ENCODE measurements around the gene LRRC4C.
"Not testable (repeated sequence)": the region's sequence is repeated elsewhere in the genome, so short reads cannot be mapped to it uniquely, and the experiment has no call there.

LRRC4C gene

GRCh38 chr11:41116970-41117369 is 342.5 kb downstream of the LRRC4C start:
- peak in 1 of 3 experiments; percentile 2 for DNase-seq

DNA sequence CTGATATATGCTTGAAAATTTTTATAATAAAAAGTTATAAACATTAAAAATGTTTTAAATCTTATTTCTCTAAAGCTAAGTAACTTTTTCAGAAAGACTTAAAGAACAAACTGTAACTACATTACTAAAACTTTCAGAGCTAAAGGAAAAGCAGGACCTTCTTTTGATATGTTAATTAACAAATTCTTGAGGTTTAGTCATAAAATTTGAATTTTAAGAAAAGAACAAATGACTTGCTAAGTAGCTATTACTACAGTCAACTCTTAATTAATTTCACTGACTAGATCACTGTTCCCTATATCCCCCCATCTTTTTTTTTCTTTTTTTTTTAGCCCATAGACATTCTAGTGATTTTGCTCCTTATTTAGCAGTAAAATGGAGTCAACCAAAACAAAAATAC is 344.4 kb downstream of the LRRC4C start:
- no peak for DNase-seq

- DNase-seq = no peak
Observed at GRCh38 chr11:41113160-41113559, 346.3 kb downstream of the LRRC4C start.

GRCh38 chr11:41110527-41110926 is 348.9 kb downstream of the LRRC4C start:
- no peak for DNase-seq

DNA sequence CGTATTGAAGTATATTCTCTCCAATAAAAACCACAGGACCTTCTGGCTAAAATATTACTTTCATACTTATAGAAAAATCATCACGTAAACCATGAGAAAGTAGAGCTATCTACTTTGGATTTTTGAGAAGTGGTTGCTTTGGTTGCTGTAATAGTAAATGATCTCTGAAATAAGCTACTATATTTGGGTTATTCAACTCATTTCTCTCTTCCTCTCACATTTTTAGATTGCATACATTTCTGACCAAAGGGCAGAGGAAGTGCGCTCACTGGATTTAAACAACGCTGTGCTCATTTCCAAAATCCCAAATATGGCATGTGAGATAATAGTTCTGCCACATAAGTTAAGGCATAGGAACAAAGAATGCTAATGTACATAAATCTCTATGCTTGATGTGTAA is 357.0 kb downstream of the LRRC4C start:
- no peak for DNase-seq

DNA sequence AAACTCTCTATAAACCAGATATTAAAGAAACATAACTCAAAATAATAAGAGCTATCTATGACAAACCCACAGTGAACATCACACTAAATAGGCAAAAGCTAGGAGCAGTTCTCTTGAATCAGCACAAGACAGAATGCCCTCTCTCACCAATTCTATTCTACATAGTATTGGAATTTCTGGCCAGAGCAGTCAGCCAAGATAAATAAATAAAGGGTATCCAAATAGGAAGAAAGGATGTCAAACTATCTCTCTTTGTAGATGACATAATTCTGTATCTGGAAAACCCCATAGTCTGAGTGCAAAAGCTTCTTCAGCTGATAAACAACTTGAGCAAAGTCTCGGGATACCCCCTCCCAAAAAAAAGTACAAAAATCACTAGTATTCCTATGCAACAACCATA is 359.8 kb downstream of the LRRC4C start:
- no peak for DNase-seq

GRCh38 chr11:41085123-41085522 is 374.3 kb downstream of the LRRC4C start:
- no peak for DNase-seq

DNA sequence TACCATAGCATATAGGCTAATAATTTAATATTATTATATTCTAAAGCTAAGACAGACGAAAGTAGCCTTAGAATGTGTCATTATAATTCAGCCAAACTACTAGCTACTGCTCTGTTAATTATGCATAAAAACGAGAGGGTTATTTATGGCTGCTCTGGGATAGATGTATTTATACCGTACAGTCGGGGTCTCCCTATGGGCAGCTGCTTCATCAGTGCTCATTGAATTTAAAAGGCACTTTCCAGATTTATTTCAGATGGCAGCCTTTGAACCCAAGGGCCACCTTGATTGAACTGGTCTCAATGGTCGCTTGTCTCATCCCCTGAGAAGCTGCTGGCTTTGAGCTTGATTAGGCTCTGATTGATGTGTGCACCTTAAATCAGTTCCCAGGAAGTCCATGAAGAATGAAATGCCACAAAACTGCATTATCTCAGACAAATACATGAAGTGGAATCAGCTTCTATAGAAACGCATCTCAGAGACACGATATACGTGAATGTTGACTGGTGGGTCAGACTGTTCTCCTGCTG is 377.6 kb downstream of the LRRC4C start:
- no peak for DNase-seq

GRCh38 chr11:41074318-41074717 is 385.1 kb downstream of the LRRC4C start:
- no peak for DNase-seq

- no peak for DNase-seq
Observed at GRCh38 chr11:41065432-41065831, 394.0 kb downstream of the LRRC4C start.

- DNase-seq = no peak
Observed at GRCh38 chr11:41058138-41058537, 401.3 kb downstream of the LRRC4C start.

GRCh38 chr11:41056892-41057569 is 402.4 kb downstream of the LRRC4C start:
- DNase-seq = no peak

DNA sequence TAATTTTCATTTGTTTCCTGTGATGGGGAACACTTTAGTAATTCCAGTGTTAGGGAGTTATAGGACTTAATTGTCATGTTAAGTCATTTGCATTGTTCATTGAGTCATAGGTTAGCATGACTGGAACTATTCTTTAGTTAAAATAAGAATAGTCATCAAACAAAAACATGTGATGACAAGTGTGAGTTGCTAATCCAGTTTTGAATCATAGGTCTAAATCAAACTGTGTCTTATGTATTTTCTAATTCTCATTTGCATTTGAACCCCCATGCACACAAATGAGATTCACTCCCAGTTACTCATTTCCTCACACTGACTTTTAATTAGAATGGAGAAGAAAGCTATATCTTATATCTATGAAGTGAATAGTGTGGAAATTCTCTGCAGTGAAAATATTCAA is 405.6 kb downstream of the LRRC4C start:
- no peak for DNase-seq

DNA sequence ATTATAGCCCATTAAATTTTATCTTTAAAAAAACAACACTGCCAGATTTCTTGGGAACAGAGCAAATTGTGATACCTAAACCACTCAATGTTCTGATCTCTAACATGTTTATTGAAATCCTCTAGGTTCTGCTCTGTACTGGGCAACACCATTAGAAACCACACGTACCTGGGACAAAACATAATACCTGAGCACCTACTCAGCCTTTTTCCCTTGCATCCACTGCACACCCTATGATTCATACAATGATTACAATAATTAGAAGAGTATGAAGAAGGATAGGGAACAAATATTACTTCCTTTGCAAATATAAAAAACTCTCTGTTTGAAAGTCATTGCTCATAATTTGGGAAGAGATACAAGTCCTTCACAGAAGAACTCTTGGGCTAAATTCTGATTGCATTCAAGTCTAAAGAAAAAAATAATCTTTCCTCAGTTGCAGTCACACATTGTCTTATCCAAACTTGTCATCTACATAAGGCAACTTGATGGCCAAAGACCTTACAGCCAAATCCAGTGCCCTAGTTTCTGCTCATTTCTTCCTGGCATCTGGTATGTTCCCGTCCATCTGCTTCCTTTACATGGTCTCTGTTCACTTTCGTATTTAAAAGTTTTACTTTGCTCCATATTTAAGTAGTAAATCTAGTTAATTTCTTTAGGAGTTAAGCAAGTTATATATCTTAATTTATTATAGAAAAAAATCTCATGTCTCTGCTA is 407.4 kb downstream of the LRRC4C start:
- DNase-seq = no peak

- DNase-seq = no peak
Observed at GRCh38 chr11:41050791-41051190, 408.7 kb downstream of the LRRC4C start.

DNA sequence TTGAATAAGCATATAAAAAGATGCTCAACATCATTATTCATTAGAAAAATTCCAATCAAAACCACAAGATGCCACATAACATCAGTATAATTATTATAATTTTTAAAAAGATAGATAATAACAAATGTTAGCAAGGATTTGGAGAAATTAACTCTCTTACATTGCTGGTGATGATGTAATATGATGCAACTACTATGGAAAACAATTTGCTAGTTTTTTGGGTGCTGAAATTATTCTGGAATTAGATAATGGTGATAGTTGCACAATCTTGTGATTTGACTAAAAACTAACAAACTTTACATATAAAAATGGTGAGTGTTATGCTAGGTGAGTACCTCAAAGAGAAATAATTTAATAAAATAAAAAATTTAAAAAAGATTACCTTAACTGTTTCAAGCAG is 412.2 kb downstream of the LRRC4C start:
- DNase-seq = no peak

DNA sequence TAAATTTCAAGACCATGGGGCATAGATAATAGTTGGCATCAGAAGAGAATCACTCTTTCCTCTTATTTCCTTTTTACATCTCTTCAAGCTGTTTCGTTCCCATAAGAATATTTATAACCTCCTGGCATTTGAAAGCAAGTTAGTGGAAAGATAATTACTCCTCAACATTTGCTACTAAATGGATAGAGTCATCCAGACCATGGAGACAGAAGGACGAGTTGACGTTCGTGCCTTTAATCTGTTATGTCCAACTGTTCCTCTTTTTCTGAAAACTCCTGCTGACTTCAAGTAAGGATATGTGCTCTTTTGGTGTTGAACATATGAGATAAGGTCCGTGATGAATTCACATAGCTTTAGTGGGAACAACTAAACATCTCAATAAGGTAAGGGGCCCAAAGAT is 414.2 kb downstream of the LRRC4C start:
- no peak for DNase-seq

DNA sequence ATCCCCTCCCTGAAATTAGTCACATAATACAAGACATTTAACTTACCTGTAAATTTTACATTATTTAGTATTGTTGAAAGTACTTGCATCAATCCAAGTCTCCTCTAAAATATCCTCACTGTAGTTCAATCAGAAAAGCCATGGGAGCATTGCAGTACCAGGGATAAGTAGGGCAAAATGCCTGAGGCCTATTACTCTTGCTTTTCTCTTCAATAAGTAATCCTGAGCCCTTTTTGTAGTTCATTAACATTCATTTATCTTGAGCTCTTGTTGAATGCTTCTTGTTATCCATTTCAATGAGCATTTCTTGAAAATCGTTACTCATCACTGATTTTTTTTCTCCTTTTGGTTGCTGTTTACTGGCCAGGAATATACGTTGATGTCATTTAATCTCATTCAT is 414.7 kb downstream of the LRRC4C start:
- no peak for DNase-seq

- DNase-seq = no peak
Observed at GRCh38 chr11:41042688-41043087, 416.8 kb downstream of the LRRC4C start.

GRCh38 chr11:41040474-41040873 is 419.0 kb downstream of the LRRC4C start:
- no peak for DNase-seq

DNA sequence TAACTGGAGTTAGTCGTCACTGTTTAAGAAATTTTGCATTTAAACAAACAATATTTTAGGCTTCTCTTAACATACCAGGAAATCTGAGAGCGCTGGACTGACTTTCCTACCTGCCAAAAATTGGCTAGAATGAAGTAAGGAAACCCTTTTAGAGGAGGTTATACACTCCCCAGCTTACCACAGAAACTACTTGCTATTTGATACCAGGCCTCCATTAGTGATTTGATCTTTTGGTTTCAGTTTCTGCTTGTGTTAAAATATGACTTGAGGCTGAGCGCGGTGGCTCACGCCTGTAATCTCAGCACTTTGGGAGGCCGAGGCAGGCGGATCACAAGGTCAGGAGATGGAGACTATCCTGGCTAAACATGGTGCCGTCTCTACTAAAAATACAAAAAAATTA is 419.9 kb downstream of the LRRC4C start:
- DNase-seq = no peak

DNA sequence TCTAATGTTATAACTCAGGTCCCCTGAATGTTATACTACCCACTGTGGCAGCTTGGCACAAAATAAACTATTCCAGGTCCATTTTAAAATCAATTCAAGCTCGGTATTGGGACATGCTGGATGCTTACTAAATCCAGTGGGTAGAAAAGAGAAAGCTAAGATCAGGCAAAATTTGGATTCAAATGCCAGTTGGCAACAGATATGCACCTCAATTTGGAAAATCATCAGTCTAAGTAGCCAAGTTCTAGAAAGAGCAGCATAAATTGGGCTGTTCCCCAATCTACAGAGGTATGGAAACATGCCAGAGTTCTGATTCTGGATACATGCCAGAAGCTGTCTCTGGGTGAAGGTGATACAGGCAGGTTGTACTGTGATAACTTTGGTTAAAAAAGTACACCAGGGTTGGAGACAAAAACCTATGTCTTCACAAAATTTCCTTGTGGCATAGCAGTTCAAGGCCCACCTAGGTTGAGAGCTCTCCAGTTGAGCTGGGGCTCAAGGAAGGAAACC is 427.8 kb downstream of the LRRC4C start:
- no peak for DNase-seq

DNA sequence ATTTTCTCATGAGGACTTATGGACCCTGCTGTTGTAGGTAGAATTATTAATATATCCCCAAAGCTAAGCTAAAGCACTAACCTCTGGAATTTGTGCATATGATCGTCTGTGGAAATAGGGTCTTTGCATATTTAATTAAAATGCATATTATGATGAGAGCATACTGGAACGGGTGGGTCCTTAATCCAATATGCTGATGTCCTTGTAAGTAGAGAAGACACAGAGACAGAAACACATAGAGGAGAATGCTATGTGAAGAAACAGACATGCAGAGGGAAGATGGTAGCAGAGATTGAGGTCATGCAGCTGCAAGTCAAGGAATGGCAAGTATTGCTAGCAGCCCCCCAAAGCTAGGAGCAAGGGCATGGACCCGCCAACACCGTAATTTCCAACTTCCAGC is 439.2 kb downstream of the LRRC4C start:
- no peak for DNase-seq

- DNase-seq = not testable (repeated sequence)
Observed at GRCh38 chr11:41019666-41020065, 439.8 kb downstream of the LRRC4C start.

Measured in NCI-H1417 (cell line).